Vagina (tissue), 2 donors: ENCODE measurements around the gene RGS18.

Experiments used
- POLR2A ChIP-seq, 2 donors: fragments of 450-650 bp; IDR thresholded peaks; one replicate each; pipeline ENCODE4 v1.6.1; 2017; ENCODE audit warnings: antibody characterized with exemption in 2 of 2, mild to moderate bottlenecking in 2 of 2, moderate library complexity in 2 of 2
- POLR2AphosphoS5 ChIP-seq, 2 donors: sonication (generic); formaldehyde crosslinking; IDR thresholded peaks; one replicate each; pipeline ENCODE4 v1.9.0; 2017; ENCODE audit warnings: antibody characterized with exemption in 2 of 2, mild to moderate bottlenecking in 2 of 2, low read depth in 1 of 2; ENCODE audit not compliant: insufficient read depth in 1 of 2

- no peak for TF ChIP-seq POLR2A (IDR thresholded peaks at IDR 0.05)
- no peak for TF ChIP-seq POLR2AphosphoS5 (IDR thresholded peaks at IDR 0.05; ENCODE audit: insufficient read depth in 1 of 2, low read depth in 1 of 2)
Observed at GRCh38 chr1:192133350-192133926, 24.8 kb upstream of the RGS18 start.
